Nephron (organoid): ENCODE data around the gene CORO1C.
"Not testable (repeated sequence)": the region's sequence is repeated elsewhere in the genome, so short reads cannot be mapped to it uniquely, and the experiment has no call there.

Source experiments
- H3K27ac Mint-ChIP-seq, 3 experiments: 2 replicates each; pipeline ENCODE4 v1.8.0; 2020; ENCODE audit warnings: mixed read lengths in 3 of 3, mild to moderate bottlenecking in 2 of 3, moderate library complexity in 1 of 3
- H3K27me3 Mint-ChIP-seq: 2 replicates; pipeline ENCODE4 v1.8.0; 2021; ENCODE audit warnings: low read depth, mild to moderate bottlenecking, moderate library complexity, mixed read lengths
- H3K36me3 Mint-ChIP-seq: 2 replicates; pipeline ENCODE4 v1.8.0; 2020; ENCODE audit warnings: low read depth, mixed read lengths
- H3K4me1 Mint-ChIP-seq: 2 replicates; pipeline ENCODE4 v1.8.0; 2020; ENCODE audit warnings: mixed read lengths
- H3K4me3 Mint-ChIP-seq, 3 experiments: 2 replicates each; pipeline ENCODE4 v1.8.0; 2020; ENCODE audit warnings: mild to moderate bottlenecking in 3 of 3, mixed read lengths in 3 of 3, moderate library complexity in 2 of 3
- H3K9me3 Mint-ChIP-seq: 2 replicates; pipeline ENCODE4 v1.8.0; 2020; ENCODE audit warnings: mixed read lengths
- TF ChIP-seq, protein P1 (sequence below), 3 experiments: fragments of 200-600 bp; sonication (generic); IDR thresholded peaks; one replicate each; pipeline ENCODE4 v1.5.0; 2021; ENCODE audit warnings: antibody characterized with exemption in 3 of 3; ENCODE audit not compliant: unreplicated experiment in 3 of 3

CORO1C gene

DNA sequence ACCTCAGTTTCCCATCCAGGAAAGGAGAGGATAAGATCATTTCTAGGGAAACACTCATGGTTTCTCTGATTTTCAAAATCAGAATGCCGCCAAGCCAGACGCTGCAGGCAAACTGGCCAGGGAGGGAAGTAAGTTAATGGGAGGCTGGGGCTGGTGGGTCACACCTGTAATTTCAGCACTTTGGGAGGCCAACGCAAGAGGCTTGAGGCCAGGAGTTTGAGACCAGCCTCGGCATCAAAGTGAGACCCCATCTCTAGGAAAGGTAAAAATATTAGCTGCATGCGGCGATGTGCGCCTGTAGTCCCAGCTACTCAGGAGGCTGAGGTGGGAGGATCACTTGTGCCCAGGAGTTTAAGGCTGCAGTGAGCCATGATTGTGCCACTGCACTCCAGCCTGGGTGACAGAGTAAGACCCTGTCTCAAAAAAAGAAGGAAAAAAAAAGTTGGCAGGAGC, 98.2 kb downstream of the CORO1C start:
- Mint-ChIP-seq H3K4me3 (no peak overlapping the region), H3K36me3 (no peaks in the 10 kb centered on the region), H3K27me3 (no peaks in the 10 kb centered on the region), H3K27ac (no peak overlapping the region), H3K4me1 (peaks cover 48% of the 10 kb centered on the region), H3K9me3 (no peaks in the 10 kb centered on the region)
- TF ChIP-seq, protein P1, sequence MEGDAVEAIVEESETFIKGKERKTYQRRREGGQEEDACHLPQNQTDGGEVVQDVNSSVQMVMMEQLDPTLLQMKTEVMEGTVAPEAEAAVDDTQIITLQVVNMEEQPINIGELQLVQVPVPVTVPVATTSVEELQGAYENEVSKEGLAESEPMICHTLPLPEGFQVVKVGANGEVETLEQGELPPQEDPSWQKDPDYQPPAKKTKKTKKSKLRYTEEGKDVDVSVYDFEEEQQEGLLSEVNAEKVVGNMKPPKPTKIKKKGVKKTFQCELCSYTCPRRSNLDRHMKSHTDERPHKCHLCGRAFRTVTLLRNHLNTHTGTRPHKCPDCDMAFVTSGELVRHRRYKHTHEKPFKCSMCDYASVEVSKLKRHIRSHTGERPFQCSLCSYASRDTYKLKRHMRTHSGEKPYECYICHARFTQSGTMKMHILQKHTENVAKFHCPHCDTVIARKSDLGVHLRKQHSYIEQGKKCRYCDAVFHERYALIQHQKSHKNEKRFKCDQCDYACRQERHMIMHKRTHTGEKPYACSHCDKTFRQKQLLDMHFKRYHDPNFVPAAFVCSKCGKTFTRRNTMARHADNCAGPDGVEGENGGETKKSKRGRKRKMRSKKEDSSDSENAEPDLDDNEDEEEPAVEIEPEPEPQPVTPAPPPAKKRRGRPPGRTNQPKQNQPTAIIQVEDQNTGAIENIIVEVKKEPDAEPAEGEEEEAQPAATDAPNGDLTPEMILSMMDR (IDR thresholded peaks at IDR 0.05; ENCODE audit: unreplicated experiment in 3 of 3), result no peak

DNA sequence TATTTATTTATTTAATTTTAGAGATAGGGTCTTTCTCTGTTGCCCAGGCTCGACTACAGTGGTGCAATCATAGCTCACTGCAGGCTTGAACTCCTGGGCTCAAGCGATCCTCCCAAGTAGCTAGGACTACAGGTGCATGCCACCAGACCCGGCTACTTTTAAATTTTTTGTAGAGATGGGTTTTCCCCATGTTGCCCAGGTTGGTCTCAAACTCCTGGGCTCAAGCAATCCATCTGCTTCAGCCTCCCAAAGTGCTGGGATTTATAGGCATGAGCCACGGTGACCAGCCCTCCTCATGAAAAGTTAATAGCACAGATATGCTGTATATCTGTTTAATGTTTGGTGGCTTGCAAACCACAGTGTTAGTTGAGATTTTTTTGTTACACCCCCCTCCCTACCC, 100.1 kb downstream of the CORO1C start:
- H3K36me3 Mint-ChIP-seq, H3K27me3 Mint-ChIP-seq, H3K4me3 Mint-ChIP-seq, H3K9me3 Mint-ChIP-seq: not testable (repeated sequence)
- Mint-ChIP-seq H3K27ac (peak overlapping the region in 2 of 3 experiments; percentile 15 to 70), H3K4me1 (peaks cover 36% of the 10 kb centered on the region)

DNA sequence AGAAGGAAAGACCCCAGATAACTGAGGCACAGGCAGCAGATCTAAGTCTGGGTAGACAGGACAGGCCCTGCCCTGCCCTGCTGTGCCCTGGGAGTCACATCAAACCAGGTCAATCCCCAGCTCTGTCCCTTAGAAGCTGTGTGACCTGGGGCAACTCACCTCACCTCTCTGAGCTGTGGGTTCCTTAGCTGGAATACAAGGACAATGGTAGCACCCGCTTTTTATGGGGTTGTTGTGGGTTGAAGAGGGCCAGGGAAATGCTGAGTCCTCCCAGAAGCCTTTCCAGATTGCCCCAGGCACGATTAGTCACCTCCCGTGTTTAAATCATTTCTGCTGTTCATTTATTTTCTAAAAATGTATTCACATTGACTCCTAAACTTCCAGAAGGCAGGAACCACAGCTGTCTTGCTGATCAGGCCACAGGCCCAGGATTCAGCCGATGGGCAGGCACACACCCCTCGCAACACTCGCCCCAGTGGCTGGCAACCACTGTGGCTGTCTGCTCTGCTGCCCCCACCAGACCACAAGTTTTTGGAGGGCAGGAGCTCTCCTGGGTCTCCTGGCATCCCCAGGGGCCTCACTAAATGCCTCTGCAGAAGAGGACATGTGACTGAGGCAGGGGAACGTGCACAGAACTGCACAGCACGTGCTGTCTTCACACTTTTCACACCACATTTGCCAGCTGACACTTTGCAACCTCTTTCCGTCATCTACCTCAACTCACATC, 100.7 kb downstream of the CORO1C start:
- no peaks in the 10 kb centered on the region for H3K36me3 Mint-ChIP-seq
- no peaks in the 10 kb centered on the region for H3K9me3 Mint-ChIP-seq
- TF ChIP-seq, protein P1 (IDR thresholded peaks at IDR 0.05; ENCODE audit: unreplicated experiment in 3 of 3), result no peak
- peaks cover 32% of the 10 kb centered on the region for H3K4me1 Mint-ChIP-seq
- H3K27ac Mint-ChIP-seq, result peak overlapping the region; percentile 76 to 91 (median 85)
- H3K4me3 Mint-ChIP-seq, result no peak overlapping the region
- H3K27me3 Mint-ChIP-seq, result no peaks in the 10 kb centered on the region

DNA sequence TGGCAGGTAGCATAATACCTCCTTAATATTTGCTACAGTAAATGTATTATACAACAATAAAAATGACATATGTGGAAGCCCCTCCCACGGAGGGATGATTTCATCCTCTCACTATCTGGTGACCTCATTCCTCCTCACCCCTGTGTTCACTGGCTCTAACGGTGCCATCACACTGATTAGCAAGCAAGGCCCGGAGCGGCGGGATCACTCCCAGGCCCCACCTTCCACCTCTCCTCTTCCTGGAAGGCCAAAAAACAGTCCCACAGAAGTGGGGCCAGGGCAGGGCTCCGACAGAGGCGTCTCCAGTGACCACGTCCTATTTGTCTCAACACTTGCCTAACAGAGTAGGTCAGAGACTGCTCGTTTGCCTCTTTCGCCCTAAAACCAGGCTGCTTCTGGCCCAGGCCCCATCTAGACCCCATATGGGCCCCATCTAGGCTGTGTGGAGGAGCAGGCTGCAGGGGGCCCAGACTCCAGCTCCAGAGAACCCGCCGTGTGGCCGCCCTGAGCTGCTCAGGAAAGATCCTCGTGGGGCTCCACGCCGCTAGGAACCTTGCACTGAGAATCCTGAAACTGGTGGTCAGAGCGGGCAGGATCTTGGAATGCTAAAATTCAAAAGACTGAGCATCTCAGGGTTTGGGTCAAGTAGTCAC, 101.4 kb downstream of the CORO1C start:
- no peaks in the 10 kb centered on the region for H3K36me3 Mint-ChIP-seq
- no peaks in the 10 kb centered on the region for H3K27me3 Mint-ChIP-seq
- H3K4me3 Mint-ChIP-seq, result peak overlapping the region in 1 of 3 experiments; percentile 17

DNA sequence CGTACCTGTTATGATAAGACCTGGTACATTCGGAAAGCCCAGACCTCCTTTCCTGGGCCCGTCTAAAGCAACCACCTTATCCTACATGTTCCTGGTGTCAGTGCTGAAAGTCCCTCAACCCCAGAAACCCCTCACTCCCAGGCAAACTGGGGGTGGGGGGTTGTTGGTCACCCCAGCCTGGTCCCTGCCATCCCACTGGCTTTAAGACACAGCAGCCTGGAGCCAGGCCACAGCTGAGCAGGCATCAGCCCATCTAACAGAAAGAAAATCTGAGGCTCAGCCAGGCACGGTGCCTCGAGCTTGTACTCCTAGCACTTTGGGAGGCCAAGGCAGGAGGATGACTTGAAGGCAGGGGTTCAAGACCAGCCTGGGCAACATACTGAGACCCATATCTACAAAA, 102.2 kb downstream of the CORO1C start:
- peak overlapping the region in 1 of 3 experiments; percentile 85 for H3K27ac Mint-ChIP-seq
- no peak overlapping the region for H3K4me3 Mint-ChIP-seq
- no peaks in the 10 kb centered on the region for H3K9me3 Mint-ChIP-seq
- H3K4me1 Mint-ChIP-seq, result peaks cover 28% of the 10 kb centered on the region
- TF ChIP-seq, protein P1 (IDR thresholded peaks at IDR 0.05; ENCODE audit: unreplicated experiment in 3 of 3), result no peak
- no peaks in the 10 kb centered on the region for H3K27me3 Mint-ChIP-seq
- H3K36me3 Mint-ChIP-seq, result no peaks in the 10 kb centered on the region

More for the DNA sequence above, 101.4 kb downstream of the CORO1C start:
- TF ChIP-seq, protein P1 (IDR thresholded peaks at IDR 0.05; ENCODE audit: unreplicated experiment in 3 of 3), result no peak
- H3K27ac Mint-ChIP-seq, result peak overlapping the region; percentile 76 to 91 (median 85)
- H3K9me3 Mint-ChIP-seq, result no peaks in the 10 kb centered on the region
- peaks cover 32% of the 10 kb centered on the region for H3K4me1 Mint-ChIP-seq

DNA sequence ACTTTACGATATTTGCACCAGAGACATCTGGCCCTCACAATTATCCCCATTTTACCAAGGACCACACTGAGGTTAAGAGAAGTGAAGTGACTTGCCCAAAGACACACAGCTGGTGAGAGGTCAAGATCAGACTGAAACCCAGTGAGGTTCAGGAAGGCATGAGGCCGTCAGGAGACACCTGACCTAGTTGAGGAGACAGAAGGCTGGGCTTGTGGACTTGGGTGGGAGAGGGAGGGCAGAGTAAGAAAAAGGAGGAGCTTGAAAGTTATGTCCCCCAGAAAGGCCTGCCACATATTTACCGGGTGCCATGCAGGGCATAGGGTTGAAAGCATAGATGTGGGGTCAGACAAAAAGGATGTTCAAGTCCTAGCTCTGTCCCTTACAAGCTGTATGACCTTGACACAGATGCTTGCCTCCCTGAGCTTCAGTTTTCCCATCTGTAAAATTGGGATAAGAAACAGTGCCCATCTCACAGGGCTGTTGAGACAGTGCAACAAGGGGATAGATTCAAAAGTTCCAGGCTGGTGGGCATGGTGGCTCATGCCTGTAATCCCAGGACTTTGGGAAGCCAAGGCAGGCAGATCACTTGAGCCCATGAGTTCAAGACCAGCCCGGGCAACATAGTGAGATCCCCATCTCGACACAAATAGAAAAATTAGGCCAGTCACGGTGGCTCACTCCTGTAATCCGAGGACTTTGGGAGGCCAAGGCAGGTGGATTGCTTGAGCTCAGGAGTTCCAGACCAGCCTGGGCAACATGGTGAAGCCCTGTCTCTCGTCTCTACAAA, 104.0 kb downstream of the CORO1C start:
- no peak overlapping the region for H3K4me3 Mint-ChIP-seq
- H3K4me1 Mint-ChIP-seq, result peaks cover 30% of the 10 kb centered on the region
- H3K36me3 Mint-ChIP-seq, result no peaks in the 10 kb centered on the region
- H3K27ac Mint-ChIP-seq, result no peak overlapping the region
- TF ChIP-seq, protein P1 (IDR thresholded peaks at IDR 0.05; ENCODE audit: unreplicated experiment in 3 of 3), result no peak
- no peaks in the 10 kb centered on the region for H3K27me3 Mint-ChIP-seq
- H3K9me3 Mint-ChIP-seq, result no peaks in the 10 kb centered on the region
